SK-N-MC (cell line): ENCODE results near the gene HIP1R.
"Not testable (repeated sequence)": the region's sequence is repeated elsewhere in the genome, so short reads cannot be mapped to it uniquely, and the experiment has no call there.

Experiments
- DNase-seq: peaks from one replicate; pipeline ENCODE4 v3.0.0-alpha.2; 2011; ENCODE audit warnings: low read depth, low spot score
- H3K27ac ChIP-seq: fragments of 200-600 bp; sonication (generic); 2 replicates; pipeline ENCODE4 v1.5.1; 2016; ENCODE audit warnings: mixed run types
- H3K36me3 ChIP-seq: fragments of 200-600 bp; sonication (generic); 2 replicates; pipeline ENCODE4 v1.6.1; 2017; ENCODE audit warnings: antibody characterized with exemption, low read length, mixed read lengths; ENCODE audit not compliant: insufficient read depth
- H3K4me3 ChIP-seq: fragments of 200-600 bp; sonication (generic); 2 replicates; pipeline ENCODE4 v1.5.1; 2016
- H3K9ac ChIP-seq: fragments of 200-600 bp; sonication (generic); 2 replicates; pipeline ENCODE4 v1.8.0; 2017; ENCODE audit warnings: mixed run types, mixed read lengths; ENCODE audit not compliant: insufficient read length
- H3K9me3 ChIP-seq: fragments of 200-600 bp; sonication (generic); 2 replicates; pipeline ENCODE4 v1.6.1; 2017; ENCODE audit warnings: low read depth, mild to moderate bottlenecking, antibody characterized with exemption, low read length, moderate library complexity, mixed read lengths
- EZH2 ChIP-seq: fragments of 200-600 bp; sonication (generic); IDR thresholded peaks from one replicate; pipeline ENCODE4 v1.6.1; 2017; ENCODE audit warnings: antibody characterized with exemption
- FOXP2 ChIP-seq: optimal IDR thresholded peaks from 2 replicates; pipeline ENCODE3; 2011; ENCODE audit warnings: mild to moderate bottlenecking, moderate library complexity; ENCODE audit not compliant: insufficient read depth; ENCODE audit errors: extremely low read length, control extremely low read depth
- POLR2AphosphoS5 ChIP-seq: IDR thresholded peaks from 2 replicates; pipeline ENCODE4 v1.6.1; 2012; ENCODE audit warnings: mild to moderate bottlenecking, low read depth, low read length, borderline replicate concordance

The HIP1R gene

GRCh38 chr12:122799641-122800243 lies 35.5 kb upstream of the HIP1R start:
- no peak overlapping the region for H3K4me3 ChIP-seq
- no peak for TF ChIP-seq FOXP2
- TF ChIP-seq POLR2AphosphoS5, result no peak
- no peak for TF ChIP-seq EZH2
- no peaks in the 10 kb centered on the region for H3K9me3 ChIP-seq
- H3K27ac ChIP-seq, result no peak overlapping the region
- H3K36me3 ChIP-seq, result no peaks in the 10 kb centered on the region
- H3K9ac ChIP-seq, result no peak overlapping the region
- no peak for DNase-seq

DNA sequence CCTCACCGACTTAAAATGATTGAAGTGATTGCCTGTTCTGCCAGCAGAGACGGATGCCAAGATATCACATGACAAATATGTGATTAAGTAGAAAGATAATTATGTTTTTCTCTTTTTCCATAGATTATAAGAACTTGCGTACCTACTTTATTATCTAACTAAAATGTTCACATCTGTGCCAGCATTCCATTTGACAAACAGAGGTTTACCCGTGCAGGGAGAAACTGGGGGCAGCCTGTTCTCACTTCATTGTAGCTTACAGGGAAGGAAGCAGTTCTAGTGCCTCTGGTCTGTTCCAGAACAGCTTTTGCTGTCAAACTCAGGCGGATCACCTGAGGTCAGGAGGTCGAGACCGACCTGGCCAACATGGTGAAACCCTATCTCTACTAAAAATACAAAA lies 31.3 kb upstream of the HIP1R start:
- Histone ChIP-seq H3K36me3 (no peaks in the 10 kb centered on the region), H3K4me3 (no peak overlapping the region), H3K27ac (no peak overlapping the region), H3K9me3 (no peaks in the 10 kb centered on the region), H3K9ac (no peak overlapping the region)
- TF ChIP-seq EZH2, result no peak
- TF ChIP-seq FOXP2, result no peak
- TF ChIP-seq POLR2AphosphoS5, result no peak
- DNase-seq, result no peak

DNA sequence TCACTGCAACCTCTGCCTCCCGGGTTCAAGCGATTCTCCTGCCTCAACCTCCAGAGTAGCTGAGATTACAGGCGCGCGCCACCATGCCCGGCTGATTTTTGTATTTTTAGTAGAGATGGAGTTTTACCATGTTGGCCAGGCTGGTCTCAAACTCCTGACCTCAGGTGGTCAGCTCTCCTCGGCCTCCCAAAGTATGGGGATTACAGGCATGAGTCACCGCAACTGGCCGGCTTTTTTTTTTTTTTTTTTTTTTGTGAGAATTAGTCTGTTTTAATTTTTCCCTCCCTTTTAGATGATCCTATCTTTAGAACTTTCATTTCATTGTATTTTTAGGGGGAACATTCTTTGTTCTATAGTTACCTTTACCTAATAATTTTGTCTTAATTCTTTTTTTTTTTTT lies 30.3 kb upstream of the HIP1R start:
- not testable (repeated sequence) for H3K9me3 ChIP-seq, H3K27ac ChIP-seq, DNase-seq, H3K36me3 ChIP-seq, H3K4me3 ChIP-seq, H3K9ac ChIP-seq

DNA sequence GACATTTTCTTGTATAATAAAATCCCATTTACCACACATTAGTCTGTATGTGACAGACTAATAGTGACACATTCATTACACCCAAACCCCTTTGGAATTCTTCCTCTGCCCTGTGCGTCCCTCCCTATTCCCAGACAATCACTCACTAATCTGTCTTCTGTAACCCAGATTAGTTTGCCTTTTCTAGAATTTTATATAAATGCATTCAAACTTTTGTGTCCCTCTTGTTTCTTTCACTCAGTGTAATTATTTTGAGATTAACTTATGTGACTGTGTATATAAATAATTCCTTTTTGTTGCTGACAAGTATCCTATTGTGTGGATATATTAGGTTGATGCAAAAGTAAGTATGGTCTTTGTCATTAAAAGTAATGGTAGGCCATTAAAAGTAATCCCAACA lies 27.6 kb upstream of the HIP1R start:
- Histone ChIP-seq H3K9me3 (no peaks in the 10 kb centered on the region), H3K27ac (no peak overlapping the region), H3K9ac (no peak overlapping the region), H3K4me3 (no peak overlapping the region), H3K36me3 (no peaks in the 10 kb centered on the region)
- TF ChIP-seq EZH2, result no peak
- no peak for DNase-seq

DNA sequence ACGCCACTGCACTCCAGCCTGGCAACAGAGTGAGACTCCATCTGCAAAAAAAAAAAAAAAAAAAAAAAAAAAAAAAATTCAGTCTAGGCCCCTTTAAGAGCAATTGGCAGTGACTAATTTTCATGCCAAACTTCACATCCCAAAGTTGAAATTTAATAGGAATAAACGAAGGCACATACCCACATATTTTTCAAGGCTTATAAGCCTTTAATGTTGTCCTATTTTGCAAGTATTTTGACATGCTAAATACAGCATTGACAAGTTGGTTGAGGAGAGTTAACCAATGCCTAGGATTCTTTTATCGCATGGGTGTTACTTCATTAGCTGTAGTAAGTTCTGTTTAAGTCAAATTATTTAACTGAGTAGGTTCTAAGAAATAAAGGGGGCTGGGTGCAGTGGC lies 23.5 kb upstream of the HIP1R start:
- H3K27ac ChIP-seq, result no peak overlapping the region
- DNase-seq, result no peak
- H3K9ac ChIP-seq, result no peak overlapping the region
- TF ChIP-seq EZH2 (no peak), FOXP2 (no peak), POLR2AphosphoS5 (no peak)
- no peaks in the 10 kb centered on the region for H3K9me3 ChIP-seq
- no peak overlapping the region for H3K4me3 ChIP-seq
- no peaks in the 10 kb centered on the region for H3K36me3 ChIP-seq

- no peak overlapping the region for H3K9ac ChIP-seq
- H3K9me3 ChIP-seq, result no peaks in the 10 kb centered on the region
- H3K4me3 ChIP-seq, result no peak overlapping the region
- DNase-seq, result no peak
- no peaks in the 10 kb centered on the region for H3K36me3 ChIP-seq
- no peak overlapping the region for H3K27ac ChIP-seq
- TF ChIP-seq FOXP2, result no peak
- TF ChIP-seq EZH2, result no peak
- no peak for TF ChIP-seq POLR2AphosphoS5
Measured at GRCh38 chr12:122813310-122813713, 21.9 kb upstream of the HIP1R start.

GRCh38 chr12:122819209-122819785 lies 16.0 kb upstream of the HIP1R start:
- no peak overlapping the region for H3K27ac ChIP-seq
- no peak overlapping the region for H3K4me3 ChIP-seq
- H3K9ac ChIP-seq, result no peak overlapping the region
- TF ChIP-seq EZH2, result no peak
- TF ChIP-seq FOXP2, result no peak
- no peak for TF ChIP-seq POLR2AphosphoS5
- no peaks in the 10 kb centered on the region for H3K36me3 ChIP-seq
- H3K9me3 ChIP-seq, result no peaks in the 10 kb centered on the region
- no peak for DNase-seq

GRCh38 chr12:122820138-122820537 lies 15.1 kb upstream of the HIP1R start:
- Histone ChIP-seq H3K4me3 (no peak overlapping the region), H3K27ac (no peak overlapping the region), H3K9me3 (no peaks in the 10 kb centered on the region), H3K36me3 (no peaks in the 10 kb centered on the region), H3K9ac (no peak overlapping the region)
- DNase-seq, result no peak
- TF ChIP-seq POLR2AphosphoS5 (no peak), EZH2 (no peak), FOXP2 (no peak)

DNA sequence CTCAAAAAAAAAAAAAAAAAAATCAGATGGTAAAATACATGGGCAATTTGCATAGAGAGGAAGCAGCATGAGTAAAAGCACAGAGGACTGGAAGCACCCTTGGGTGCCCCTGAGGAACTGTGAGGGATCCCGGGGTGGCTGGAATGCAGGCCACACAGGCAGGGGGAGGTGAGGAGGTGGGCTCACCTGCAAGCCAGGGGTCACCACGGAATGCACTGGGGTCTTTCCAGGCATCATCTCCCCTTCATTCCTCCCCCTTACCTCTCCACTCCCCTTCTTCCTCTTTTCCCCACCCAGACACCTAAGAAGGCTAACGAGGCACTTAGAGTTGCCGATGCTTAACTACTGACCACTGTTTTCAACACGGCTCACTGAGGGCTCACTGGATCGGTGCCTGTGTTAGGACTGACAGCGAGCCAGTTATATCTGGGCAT lies 14.4 kb upstream of the HIP1R start:
- no peak overlapping the region for H3K4me3 ChIP-seq
- DNase-seq, result no peak
- H3K9me3 ChIP-seq, result no peaks in the 10 kb centered on the region
- no peak overlapping the region for H3K27ac ChIP-seq
- no peaks in the 10 kb centered on the region for H3K36me3 ChIP-seq
- no peak for TF ChIP-seq FOXP2
- TF ChIP-seq POLR2AphosphoS5, result no peak
- no peak for TF ChIP-seq EZH2
- no peak overlapping the region for H3K9ac ChIP-seq
